Activated CD8-positive, alpha-beta memory T cell treated with anti-CD3 and anti-CD28 coated beads for 24 hours (primary cell): Measurements from ENCODE around the gene DDR1.
"Not testable (repeated sequence)": the region's sequence is repeated elsewhere in the genome, so short reads cannot be mapped to it uniquely, and the experiment has no call there.

Source experiments
- DNase-seq: peaks from one replicate; pipeline ENCODE4 v3.0.0-alpha.2; 2020

DDR1 gene

GRCh38 chr6:30922447-30922852, 38.1 kb downstream of the DDR1 start:
- no peak for DNase-seq

DNA sequence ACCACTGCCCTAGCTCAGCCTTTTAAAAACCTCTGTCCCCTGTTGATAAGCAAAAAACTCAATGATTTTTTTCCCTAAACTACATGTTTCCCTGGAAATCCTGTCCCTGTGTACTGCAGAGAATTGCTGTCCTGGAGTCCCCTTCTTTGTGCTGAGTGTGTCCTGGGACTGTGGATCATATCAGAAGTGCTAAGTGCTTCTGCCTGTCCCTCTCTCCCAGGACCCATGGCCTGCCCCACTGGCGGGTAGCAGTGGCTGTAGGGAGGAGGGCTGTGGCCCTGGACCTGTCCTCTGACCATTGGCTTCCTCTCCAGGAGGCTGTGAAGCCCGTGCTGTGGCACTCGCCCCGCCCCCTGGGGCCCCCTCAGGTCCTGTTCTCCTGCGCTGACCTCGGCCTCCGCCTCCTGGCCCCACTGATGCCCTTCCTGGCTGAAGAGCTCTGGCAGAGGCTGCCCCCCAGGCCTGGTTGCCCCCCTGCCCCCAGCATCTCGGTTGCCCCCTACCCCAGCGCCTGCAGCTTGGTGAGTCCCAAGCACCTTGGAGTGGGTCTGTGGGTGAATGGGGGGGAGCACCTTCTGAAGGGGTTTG, 39.8 kb downstream of the DDR1 start:
- DNase-seq, result not testable (repeated sequence)

DNA sequence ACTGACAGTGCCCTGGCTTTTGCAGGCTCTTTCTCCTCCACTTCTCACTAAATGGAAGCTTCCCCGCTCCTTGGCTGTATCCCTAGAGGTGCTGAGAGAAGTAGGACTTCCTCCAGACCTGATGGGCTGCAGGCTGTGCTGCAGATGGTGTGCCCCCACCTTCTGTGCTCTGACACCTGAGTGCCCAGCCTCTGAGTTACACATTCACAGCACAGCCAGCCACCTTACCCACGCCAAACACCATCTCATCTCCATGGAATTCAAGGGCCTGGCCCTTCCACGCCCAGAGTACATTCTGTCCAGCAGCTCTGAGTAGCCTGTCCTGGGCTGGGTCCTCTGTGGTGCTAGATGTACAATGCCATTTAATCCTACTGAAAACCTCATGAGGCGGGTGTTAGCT, 42.3 kb downstream of the DDR1 start:
- no peak for DNase-seq

DNA sequence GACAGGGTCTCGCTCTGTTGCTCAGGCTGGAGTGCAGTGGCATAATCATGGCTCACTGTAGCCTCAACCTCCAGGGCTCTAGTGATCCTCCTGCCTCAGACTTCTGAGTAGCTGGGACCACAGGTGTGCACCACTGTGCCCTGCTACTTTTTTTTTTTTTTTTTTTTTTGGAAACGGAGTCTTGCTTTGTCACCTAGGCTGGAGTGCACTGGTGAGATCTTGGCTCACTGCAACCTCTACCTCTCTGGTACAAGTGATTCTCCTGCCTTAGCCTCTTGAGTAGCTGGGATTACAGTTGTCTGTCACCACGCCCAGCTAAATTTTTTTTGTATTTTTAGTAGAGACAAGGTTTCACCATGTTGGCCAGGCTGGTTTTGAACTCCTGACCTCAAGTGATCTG, 42.8 kb downstream of the DDR1 start:
- not testable (repeated sequence) for DNase-seq

- no peak for DNase-seq
Observed at GRCh38 chr6:30928677-30929076, 44.4 kb downstream of the DDR1 start.

GRCh38 chr6:30930506-30930905, 46.2 kb downstream of the DDR1 start:
- DNase-seq, result no peak

DNA sequence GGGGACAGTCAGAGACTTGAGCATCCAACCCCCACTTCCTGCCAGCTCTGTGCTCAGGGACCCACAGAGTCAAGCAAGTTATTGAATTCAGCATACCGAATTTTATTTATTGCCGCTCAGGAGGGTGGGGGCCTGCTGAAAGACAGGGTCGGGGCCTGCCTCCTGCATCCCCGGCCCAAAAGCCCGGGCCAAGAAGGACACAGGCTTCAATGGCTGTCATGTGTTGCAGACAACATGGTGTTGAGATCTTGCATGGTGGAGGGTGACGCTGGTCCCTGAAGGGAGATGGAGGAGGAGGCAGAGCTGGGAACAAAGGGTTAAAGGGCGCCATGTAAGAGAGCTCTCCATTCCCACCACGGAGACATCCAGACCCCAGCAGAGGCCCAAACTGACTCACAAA, 47.0 kb downstream of the DDR1 start:
- no peak for DNase-seq

DNA sequence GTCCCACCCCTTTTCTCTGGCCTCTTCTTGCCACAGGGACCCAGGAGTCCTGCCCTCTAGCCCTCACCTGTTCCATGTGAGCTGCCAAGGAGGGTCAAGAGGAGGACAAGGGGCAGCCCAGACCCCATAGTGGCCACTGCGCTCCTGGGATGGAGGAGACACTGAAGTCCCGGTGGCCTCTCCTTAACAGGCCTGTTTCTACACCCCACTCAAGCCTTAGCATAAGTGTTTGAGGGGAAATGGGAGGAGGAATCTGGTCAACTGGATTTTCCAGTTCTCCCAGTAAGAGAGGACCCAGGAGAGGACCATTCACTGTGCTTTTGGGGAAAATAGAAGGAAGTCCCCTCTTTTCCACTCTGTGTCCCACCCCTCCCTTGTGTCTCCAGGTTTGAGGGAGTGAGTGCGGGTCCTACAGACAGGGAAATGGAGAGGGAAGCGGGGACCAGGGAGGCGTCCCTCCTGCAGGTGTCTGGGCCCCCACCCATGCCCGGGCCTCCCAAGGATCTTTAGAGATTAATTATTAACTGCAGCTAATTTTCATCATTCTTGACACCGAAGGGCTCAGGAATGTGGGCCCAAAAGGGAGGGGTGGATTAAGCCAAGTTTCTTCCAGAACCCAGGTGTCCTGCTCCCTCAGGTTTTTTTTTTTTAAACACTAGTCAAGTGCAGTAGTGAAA, 47.8 kb downstream of the DDR1 start, which contains the start of gene SFTA2:
TSS of gene SFTA2 (minus strand) at position 202 of the 677 bp plus-strand sequence. CDS start at position 128, 74 bp downstream.
- DNase-seq, result no peak

DNA sequence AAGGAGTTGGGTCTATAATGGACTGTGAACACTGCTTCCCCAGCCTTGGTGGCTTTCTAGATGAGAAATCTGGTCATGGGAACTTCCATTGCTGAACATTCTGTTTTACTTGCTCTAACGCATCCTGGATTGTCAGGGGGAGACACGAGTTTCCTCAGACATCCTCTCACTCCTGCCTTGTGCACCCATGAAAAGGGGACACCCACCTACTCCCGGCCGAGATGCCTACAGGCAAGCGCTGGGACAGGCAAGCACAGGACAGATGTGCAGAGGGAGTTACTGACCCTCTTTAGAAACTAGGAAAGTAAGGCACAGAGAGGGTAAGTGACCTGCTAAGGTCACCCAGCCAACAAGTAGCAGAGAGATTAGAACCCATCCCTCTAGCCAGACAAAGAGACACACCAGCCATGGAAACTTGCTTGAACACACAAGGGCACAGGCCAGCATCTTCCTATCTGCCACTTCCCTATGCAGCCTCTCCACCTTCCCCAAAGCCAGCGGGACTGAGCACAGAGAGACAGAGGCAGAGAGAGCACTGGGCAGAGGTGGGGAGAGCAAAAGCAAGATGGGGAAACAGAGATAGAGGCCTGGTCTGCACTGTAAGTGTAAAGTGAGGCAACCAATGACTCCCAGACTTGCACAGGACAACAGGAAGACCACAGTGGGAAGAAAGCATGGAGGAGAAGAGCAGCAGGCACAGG, 48.5 kb downstream of the DDR1 start:
- no peak for DNase-seq

- no peak for DNase-seq
Observed at GRCh38 chr6:30935018-30935417, 50.7 kb downstream of the DDR1 start.

DNA sequence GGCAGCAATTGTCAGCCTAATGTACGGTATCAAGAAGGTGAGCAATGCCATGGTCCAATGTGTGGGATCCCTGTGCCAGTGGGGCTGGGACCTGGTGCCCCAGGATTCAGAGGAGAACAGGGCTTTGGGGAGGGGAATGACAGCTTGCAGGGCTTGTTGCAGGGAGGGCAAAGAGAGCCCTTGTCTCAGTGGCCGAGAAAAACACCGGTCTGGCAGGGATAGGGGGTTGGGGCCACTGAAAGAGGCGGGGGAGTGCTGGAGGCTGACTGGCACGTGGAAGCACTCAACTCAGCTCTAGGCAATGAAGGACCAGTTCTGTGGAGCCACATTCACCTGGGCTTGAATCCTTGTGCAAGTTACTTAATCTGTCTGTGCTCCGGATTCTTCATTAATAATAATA, 52.9 kb downstream of the DDR1 start:
- DNase-seq, result no peak

GRCh38 chr6:30938730-30939129, 54.4 kb downstream of the DDR1 start:
- no peak for DNase-seq

DNA sequence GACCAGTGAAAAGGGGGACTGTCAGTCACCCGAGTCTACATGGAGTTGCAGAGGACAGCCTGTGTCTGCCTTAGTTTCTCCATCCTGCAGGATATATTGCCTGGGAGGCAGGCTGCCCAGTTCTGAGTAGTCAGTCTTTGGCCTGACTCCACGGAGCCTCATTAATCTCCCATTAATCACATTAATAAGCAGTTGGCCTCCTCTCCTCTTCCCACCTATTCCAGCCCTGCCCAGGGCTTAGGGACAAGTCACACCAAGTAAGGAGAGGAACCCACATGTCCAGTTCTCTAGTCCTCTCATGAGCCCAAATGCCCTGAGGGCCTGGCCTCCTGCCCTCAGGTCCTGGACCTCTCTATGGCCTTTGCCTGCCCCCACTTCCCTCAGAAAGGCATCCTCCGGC, 55.2 kb downstream of the DDR1 start:
- DNase-seq, result no peak

- no peak for DNase-seq
Observed at GRCh38 chr6:30940361-30940986, 56.2 kb downstream of the DDR1 start, which contains the start of gene MUCL3. TSS of gene MUCL3 (plus strand) at chr6:30940973. CDS start at chr6:30941000, 27 bp downstream.

GRCh38 chr6:30942338-30943060, 58.2 kb downstream of the DDR1 start:
- DNase-seq, result no peak

DNA sequence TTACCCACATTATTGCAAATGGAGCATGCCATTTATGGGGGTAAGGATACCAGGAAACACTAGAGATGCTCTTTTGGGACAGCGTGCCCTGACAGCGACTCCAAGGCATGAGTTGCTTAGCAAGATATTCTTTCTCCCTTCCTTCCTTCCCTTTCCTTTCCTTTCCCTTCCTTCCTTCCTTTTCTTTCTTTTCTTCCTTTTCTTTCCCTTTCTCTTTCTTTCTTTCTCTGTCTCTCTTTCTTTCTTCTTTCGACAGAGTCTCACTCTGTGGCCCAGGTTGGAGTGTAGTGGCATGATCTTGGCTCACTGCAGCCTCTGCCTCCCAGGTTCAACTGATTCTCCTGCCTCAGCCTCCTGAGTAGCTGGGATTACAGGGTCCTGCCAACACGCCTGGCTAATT, 59.7 kb downstream of the DDR1 start:
- DNase-seq, result no peak

- DNase-seq, result no peak
Observed at GRCh38 chr6:30945281-30945680, 61.0 kb downstream of the DDR1 start.

GRCh38 chr6:30947231-30947630, 62.9 kb downstream of the DDR1 start:
- DNase-seq, result no peak

GRCh38 chr6:30948811-30949210, 64.5 kb downstream of the DDR1 start:
- no peak for DNase-seq
